CD4-positive, alpha-beta T cell treated with Interleukin-10 for 1 hour (primary cell): ENCODE measurements around the gene TNFAIP2.
"Not testable (repeated sequence)": the region's sequence is repeated elsewhere in the genome, so short reads cannot be mapped to it uniquely, and the experiment has no call there.

Experiments used
- DNase-seq: peaks from one replicate; pipeline ENCODE4 v3.0.0-alpha.2; 2020

Gene TNFAIP2

DNA sequence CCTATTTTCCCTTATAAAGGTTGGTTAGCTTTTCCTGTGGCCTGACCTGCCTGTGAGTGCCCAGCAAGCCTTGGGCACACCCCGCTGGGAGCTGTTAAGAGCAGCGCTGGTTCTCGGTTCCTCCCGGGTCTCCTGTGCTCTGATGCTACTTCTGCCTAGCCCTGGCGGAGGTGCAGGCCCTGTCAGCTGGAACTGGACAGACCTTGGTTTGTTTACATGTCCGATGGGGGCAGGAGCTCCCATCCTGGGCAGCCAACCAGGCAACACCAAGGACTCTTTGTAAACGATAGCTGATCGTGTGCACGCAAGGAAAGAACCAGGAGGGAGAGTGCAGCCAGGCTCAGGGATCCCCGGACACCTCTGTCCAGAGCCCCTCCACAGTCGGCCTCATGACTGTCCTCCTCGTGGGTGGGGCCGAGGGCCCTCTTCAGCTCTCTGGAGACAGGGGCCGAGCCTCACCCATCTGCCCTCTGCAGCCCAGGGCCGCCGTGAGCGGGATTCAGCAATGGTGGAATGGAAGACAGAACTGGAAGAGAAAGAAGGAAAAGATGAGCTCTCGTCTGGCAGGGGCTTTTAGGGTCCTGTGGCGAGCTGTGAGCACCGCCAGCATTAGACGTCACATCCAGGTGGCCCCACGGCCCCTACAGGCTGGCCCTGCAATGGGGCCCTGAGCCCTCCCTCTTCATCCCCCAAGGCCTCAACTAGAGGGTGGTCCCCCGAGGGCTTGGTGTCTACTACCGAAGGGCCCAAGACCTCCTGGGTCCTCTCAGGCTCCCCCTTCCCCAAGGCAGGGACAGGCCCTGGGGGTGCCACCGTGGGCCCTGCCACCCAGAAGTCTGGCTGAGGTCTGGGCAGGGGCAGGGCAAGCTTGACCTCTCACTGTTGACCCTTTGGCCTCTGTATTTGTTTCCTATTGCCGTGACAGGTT is 12.3 kb downstream of the TNFAIP2 start:
- no peak for DNase-seq

DNA sequence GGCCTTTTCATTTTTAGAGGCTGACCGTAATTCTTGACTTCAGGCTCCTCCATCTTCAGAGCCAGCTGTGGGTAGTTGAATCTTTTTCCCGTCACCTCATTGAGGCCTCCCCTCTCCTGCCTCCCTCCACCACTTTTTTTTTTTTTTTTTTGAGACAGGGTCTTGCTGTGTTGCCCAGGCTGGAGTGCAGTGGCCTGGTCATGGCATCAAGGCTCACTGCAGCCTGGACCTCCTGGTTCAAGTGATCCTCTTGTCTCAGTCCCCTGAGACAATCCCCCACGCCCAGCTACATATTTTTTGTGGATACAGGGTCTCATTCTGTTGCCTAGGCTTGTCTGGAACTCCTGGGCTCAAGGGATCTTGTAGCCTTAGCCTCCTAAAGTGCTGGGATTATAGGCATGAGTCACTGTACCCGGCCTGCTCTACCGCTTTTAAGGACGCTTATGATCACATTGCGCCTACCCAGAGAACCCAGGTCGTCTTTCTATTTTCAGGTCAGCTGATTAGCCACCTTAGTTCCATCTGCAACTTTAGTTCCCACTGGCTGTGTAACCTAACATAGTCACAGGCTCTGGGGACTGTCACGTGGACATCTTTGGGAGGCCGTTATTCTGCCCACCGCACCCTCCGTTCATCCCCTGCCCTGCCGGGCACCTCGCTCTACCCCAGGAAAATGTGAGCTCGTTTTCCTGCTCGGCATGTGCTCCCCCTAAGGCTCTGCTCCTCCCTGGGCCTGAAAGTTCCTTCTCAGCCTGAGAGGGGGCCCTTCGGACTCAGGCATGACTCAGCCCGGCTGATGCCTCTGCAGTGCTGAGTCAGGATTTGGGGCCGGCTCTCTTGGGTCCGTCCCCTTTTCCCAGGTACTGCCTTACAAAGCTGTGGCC is 13.4 kb downstream of the TNFAIP2 start:
- DNase-seq: no peak

DNA sequence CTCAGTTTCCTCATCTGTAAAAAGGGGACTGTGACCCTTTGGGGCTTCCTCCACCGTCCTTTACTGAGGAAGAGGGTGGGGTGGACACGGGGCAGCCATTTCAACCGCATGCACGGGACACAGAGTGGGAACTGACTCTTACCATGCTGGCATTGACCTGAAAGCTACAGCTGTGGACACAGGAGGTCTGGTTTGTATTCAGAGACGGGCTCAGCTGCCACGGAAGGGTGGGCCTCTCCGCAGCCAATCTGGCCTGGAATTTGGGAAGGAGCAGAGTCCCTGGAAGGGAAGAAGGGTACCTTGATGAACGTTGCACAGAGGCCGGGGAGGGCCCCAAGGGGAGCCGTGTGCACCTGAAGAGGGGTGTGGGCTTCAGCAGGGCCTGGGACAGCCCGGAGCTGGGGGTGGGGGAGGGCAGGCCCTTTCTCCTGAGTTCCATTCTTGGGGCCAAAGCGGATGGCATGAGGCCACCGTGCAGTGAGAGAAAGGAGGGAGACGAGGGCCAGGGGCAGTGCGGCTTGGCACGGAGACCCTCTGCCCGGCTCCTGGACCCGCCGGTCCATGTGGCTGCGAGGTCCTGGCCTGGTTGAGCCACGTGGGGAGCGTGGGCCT is 14.5 kb downstream of the TNFAIP2 start:
- DNase-seq: no peak

DNA sequence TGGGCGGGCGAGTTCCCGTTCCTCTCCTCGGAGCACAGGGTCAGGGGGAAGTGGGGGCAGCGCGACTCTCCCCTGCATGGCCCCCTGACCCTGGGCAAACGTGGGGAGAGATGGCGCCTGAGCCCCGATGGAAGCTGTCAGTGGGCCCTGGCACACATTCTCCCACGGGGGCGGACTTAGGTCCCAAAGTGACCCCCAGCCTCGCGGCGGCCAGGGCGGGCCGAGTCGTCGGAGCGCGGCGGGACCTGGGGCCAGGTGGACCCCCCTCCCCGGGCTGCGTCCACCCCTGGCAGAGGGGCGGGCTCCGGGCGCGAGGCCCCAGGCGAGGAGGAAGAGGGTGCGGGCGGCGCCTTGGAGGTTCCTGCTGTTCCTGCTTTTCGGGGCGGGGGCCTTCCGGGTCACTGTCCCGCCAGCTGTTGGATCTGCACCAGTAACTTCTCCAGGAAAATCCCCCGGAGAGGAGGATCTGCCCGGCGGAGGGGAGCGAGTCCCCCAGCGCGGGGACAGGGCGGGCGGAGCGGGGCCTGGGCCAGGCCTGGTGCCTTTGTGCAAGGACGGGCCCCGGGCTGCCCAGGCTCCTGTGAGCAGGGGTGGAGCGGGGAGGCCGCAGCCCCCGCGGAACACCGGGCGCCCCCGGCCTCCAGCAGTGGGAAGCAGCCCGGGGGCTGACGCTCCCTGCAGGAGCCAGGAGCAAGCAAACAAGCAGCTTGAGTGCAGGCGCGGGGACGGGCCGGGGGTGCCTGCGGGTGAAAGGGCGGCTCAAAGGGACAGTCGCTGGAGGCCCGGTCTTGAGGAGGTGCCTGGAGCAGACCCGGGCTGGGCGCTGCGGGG is 15.3 kb downstream of the TNFAIP2 start:
- no peak for DNase-seq

DNA sequence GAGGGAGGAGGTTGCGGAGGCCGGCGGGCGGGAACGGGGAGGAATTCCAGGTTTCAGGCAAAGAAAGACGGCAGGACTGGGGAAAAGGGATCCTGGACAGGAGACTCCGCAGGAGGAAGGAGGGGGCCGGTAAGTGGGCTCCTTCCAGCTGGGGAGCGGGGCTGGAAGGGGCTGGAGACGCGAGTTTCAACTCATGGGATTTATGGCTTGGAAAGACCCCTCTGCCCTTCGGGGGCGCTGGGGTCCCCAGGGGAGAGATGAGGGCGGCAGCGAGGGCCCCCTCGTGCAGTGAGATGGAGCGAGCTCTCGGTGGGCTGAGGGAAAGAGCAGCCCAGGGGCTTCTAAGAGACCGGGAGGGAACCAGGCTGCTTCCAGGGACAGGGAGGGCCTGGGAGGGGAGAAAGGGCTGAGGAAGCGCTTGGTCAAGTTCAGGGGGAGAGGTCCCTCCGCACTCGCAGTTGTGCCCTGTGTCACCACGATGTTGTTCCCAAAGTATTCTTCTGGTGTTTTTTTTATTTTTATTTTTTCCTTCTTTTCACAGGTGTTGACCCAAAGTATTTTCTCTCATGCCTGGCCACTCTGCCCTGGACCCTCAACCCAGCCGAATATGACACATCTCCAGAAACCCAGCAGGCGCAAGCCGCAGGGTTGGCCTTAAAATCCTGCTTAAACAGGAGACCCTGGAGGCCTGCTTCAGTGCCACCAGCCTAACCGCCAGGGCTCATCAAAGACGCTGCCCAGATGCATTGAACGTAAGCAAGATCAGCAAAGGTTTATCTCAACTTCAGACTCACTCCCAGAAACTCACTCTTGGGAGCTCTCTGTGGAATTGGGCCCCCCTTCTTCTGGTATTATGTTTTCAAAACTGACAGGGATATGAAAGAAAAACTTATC is 16.1 kb downstream of the TNFAIP2 start:
- no peak for DNase-seq

DNA sequence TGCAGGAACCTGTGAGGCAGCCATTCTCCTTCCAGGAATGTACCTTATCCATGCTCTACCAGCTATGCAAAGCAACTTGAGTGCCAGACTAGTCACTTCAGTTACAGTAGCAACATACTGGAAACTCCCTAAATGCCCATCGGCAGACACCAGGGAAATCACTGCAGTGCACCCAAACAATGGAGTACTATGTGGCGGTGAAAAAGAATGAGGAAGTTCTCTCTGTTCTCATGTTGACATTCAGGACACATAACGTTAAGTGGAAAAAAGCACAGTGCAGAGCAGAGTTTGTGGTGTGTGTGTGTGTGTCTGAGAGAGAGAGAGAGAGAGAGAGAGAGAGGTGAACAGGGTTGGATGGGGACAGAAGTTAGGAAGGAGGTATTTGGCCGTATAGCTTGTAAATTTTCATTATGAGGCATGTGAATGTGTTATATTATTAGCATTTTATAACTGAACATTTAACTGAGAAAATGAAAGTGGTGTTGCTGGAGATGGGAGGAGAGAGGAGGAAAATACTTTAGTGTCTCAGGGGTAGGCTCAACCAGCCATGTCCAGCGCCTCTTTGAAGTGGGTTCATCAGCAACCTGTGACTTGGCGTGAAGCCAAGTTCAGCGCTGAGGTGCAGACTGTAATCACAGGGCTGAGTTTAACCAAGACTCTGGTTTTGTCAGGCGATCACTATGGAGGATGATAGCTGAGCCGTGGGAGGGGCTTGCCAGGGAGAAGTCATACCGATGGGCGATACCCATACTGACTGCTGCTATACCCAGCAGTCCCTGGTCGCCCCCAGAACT is 17.3 kb downstream of the TNFAIP2 start:
- DNase-seq: no peak

DNA sequence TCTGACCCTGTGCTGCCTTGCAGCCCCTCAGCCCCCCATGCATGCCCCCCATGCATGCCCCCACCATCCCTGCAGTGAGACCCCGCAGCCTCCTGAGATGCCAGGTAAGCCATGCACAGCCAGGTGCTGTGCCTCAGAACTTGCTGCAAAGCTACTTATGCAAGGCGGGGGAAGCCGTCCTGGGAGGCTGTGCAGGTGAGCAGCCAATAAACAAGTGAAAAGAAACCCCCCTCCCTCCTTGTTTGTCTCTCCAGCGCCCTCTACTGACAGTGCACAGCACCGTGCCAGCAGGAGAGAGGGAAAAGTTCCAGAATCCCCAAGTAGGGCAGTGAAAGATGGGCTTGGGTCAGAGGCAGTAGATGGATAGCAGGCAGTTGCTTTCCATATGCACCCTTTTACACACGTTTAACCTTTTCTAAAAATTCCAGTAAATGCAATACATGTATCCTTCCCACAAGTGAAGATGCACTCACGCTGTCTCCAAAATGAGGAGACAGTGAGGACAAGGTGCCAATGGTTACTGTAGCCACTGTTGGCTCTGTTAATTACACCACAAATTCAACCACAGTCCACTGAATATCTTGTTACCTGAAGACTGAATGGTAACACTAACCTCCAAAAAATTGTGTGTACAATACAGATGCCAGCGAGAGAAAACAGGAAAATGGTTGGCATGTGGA is 18.0 kb downstream of the TNFAIP2 start:
- no peak for DNase-seq

DNA sequence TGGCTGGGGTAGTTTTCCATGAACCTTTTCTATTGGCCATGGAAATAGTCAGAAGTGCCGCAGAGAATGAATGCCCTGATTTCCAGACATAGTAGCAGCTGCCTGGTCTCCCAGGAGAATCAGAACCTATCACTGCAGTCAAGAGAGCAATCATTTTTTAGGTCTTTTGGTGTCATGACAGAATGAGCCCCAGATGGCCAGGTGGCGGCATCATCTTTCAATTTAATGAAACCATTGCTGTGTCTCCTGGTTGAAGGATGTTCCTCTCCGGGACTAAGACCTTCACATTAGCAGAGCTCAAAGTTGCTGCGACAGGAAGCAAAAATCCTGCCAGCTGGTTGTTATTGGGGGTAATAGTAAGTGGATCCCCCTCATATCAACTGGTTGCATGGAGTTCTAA is 18.8 kb downstream of the TNFAIP2 start:
- DNase-seq: no peak

DNA sequence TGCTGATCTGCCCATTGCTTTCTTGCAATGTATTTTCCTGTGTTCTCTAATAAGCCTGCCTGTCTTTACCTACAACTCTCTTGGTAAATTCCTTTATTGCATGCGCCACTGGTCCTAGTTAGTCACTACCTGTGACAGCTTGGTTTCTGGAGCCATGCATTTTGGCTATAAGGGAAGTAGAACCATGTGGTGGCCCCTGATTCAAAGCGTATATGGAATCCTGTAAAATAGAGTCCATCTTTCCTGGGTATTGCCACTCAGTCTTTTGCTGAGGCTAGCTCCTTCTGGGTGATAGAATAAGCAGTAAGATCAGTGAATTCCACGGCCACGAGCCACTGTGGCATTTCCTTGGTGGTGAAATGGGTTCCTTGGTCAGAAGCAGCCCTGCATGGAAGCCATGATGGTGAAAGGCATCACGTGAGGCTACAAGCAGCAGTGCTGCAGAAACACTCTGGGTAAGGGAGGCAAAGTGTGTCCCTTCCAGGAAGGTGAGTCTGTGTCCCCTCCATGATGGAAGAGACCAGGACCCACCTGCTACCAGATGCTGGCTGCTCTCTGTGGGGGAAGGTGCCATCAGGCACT is 19.6 kb downstream of the TNFAIP2 start:
- no peak for DNase-seq

DNA sequence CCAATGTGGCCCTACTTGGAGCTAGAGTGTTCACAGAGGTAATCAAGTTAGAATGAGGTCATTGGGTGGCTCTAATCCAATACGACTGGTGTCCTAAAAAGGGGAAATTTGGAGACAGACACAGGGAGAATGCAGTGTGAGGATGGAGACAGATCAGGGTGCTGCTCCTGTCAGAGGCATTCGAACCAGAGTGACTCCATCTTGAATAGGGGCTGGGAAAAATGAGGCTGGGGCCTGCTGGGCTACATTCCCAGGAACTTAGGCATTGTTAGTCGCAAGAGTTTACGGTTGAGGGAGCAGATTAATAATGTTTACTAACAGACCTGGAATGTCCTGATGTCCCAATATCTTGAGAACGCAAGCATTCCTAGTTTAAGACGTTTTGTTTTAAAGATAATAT is 20.2 kb downstream of the TNFAIP2 start:
- DNase-seq: no peak

DNA sequence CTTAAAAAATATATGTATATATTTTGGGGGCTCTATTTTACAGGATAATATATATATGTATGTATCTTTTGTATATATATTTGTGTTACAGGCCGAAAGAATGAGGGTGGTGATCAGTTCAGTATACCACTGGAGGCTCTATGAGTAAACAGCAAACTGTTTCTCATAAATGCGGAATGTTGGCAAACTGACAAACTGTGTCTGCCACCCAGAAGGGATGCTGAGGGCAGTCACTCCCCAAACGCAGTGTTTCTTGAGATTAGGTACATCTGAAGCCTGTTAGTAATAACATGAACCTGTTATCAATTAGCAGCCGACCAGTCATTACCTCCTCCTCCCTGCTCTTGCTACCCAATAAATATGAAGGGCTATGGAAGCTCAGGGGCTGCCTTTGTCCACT is 20.8 kb downstream of the TNFAIP2 start:
- no peak for DNase-seq

DNA sequence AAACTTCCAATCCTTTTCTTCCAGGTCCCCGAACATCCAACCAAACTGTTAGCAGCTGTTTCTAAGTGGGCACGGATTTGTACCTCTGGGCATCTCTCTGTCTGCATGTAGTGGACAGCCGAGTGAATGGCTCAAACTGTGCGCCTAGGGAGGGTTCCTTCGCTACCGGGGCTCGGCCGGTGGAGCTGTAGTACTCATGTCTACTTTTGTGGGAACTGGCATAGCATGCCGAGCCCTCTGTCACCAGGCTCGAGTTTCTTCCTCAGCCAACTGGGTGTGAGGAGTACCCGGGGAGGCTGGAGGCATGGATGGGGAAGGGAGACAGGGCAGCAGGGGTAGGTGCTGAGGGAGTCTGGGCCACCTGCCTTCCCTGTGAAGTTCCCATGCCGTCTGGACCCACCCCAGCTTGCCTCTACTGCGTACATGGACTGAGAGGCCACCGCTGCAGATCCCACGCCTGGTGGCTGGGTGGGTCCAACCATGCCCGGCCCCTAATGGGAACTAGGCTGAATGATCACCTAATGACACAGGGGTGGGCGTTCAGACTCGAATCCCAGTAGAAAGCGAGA is 23.0 kb downstream of the TNFAIP2 start:
- no peak for DNase-seq

DNA sequence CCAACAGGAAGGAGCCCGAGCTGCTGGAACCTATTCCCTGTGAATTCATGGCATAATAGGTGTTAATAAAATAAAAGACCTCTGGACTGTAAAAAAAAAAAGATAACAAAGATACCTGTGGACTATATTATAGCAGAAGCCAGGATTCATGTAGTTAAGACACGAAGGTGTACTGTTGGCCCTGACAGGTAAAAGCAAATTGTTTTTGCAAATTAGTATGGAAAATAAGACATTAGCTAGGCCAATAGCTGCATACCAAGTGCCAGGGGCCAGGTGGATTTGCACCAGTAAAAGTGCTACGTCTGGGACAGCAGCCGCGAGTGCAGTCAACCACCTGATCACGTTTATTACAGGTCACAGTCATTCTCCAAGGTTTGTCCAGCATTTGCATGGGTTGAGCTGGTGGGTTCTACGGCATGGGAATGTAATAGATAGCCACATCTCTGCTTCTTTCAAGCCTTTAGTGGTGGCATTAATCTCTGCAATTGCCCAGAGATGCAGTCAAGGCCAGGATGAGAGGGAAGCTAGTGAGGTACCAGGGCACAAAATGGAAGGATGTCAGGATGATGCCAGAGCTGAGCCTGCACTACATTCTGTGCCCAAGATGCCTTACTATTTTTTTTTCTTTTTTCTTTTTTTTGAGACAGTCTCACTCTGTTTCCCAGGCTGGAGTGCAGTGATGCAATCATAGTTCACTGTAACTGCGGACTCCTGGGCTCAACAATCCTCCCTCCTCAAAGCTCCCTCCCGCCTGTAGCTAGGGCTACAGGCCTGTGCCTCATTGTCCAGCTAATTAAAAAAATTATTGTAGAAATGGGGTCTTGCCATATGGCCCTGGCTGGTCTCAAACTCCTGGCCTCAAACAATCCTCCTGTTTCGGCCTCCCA is 26.3 kb downstream of the TNFAIP2 start:
- DNase-seq: no peak

DNA sequence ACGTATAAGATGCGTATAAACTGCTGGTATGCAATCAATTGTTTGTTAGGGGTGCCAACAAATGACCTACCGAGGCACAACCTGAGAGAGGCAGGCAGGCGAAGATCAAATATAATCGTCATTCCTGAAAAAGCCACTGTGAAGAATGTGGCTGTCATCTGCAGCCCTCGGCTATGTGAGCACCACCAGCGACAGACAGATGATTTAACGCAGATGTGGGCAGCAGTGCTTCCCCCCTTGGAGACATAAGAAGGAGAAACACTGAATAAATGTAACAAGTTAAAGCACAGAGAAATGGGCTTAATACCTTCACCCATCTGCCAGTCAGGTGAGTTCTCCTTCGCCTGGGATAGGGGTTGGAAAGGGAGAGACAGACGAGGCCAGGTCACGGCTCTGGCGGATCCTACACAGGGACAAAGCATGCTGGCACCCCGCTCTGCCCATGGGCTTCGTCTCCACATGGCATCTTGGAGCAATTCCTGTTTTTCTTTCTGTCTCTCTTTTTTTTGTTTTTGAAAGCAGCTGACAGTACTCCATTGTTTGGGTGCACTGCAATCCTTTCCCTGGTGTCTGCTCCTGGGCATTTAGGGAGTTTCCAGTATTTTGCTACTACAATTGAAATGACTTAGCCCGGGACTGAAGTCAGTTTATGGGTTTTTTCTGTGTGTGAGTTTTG is 28.1 kb downstream of the TNFAIP2 start:
- no peak for DNase-seq

DNA sequence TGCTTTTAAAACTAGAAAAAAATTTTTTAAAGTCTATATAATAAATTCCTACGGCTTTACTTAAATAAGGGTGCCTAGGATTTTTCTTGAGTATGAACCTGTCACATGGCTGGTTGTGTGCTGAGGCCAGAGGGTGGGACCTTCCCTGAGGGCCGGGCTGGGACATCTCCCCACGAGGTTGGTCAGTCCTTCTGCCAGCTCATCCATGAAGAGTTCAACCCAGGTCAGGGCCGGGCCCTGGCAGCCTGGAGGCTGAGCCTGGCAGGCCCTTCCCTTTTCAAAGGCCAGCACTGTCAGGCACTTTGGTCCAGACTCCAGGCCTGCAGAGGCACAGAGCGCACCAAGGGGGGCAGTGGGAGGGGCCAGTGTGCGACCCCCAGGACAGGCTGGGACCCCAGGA is 31.7 kb downstream of the TNFAIP2 start:
- no peak for DNase-seq

DNA sequence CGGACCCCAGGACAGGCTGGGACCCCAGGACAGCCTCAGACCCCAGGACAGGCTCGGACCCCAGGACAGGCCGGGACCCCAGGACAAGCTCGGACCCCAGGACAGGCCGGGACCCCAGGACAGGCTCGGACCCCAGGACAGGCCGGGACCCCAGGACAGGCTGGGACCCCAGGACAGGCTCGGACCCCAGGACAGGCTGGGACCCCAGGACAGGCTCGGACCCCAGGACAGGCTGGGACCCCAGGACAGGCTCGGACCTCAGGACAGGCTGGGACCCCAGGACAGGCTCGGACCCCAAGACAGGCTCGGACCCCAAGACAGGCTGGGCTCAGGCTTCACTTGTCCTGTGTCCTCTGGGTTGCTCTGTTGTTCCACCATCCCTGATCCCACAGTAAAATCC is 32.2 kb downstream of the TNFAIP2 start:
- DNase-seq: not testable (repeated sequence)

DNA sequence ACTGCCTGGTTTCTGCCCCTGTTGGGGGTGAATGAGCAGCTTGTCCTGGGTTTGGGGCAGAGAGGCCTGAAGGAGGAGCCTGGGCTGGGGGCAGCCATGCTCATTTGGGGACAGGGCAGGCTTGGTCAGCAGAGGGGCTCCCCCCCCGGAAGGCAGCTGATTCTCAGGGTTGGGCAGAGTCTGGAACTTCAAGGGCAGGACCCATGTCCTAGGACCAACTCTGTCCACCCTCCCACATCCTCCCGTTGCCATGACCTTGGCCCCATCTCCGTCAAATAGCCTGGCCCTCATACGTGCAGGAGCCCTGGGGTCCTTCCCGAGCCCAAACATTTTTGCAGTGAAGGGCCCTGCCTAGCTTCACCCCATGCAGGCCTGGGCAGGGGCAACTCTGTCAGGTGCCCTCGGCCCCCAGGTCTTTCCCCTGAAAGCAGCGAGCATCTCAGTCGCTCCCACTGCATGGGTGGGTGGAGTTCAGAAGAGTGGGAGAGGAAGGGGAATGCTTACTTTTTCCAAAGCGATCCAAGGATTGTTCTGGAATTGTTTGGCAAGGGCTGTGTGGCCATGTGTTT is 32.6 kb downstream of the TNFAIP2 start:
- DNase-seq: no peak
